Measurements from ENCODE around the gene BEND7. TPM values are rescaled to one million over a fixed set of nuclear protein-coding genes. Genes with fewer than 3 reads are reported as not detected.

The BEND7 gene
- polyA plus RNA-seq, 1 donor (not counting 4 experiments of a cell fraction or from before 2014, with no cell fraction given): 4.4 TPM

DNA sequence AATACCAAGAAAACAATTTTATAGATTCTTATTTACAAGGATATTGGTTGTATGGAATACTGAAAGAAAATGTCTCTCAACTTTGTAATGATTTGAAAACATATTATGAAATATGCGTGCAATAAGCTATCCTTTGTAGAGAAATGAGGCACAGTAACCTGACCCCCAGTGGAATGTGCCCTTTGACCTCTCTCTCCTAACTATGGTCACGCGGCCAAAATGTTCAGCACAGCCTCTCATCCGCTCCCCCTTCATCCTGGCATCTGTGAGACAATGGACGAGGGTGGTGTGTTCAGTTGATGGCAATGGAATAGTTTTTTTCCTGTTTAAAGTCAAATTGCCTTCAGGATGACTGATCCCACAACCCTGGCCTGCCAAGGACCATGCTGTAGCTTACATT, 13.3 kb downstream of the BEND7 start:
- Histone ChIP-seq H3K9ac (ENCODE audit: control insufficient read depth, extremely low read depth, insufficient read depth, low read length) (no peak overlapping the region), H4K20me1 (ENCODE audit: control insufficient read depth, extremely low read depth, insufficient read depth, low read length) (no peaks in the 10 kb centered on the region), H3K36me3 (ENCODE audit: control insufficient read depth in 2 of 2, extremely low read depth in 1 of 2, insufficient read depth in 2 of 2, low read length in 2 of 2) (peaks cover 0 to 1% of the 10 kb centered on the region in 2 experiments), H2AFZ (ENCODE audit: control insufficient read depth, low read length) (no peak overlapping the region), H3K27ac (ENCODE audit: control insufficient read depth, insufficient read depth, low read length) (no peak overlapping the region), H3K27me3 (ENCODE audit: control insufficient read depth, extremely low read depth, insufficient read depth, low read length) (no peaks in the 10 kb centered on the region), H3K4me2 (ENCODE audit: control insufficient read depth, extremely low read depth, insufficient read depth, low read depth, low read length) (no peak overlapping the region), H3K79me2 (ENCODE audit: control insufficient read depth, insufficient read depth, low read length) (no peaks in the 10 kb centered on the region), H3K4me1 (ENCODE audit: control insufficient read depth, extremely low read depth, insufficient read depth, low read length) (no peaks in the 10 kb centered on the region), H3K9me3 (ENCODE audit: control insufficient read depth, low read depth, low read length) (no peaks in the 10 kb centered on the region), H3K9me1 (ENCODE audit: control insufficient read depth, extremely low read depth, insufficient read depth, low read length) (no peaks in the 10 kb centered on the region), H3K4me3 (ENCODE audit: control insufficient read depth in 2 of 3, extremely low read depth in 1 of 3, insufficient read depth in 2 of 3, low read depth in 1 of 3, low read length in 3 of 3) (no peak overlapping the region)
- TF ChIP-seq, protein P1, sequence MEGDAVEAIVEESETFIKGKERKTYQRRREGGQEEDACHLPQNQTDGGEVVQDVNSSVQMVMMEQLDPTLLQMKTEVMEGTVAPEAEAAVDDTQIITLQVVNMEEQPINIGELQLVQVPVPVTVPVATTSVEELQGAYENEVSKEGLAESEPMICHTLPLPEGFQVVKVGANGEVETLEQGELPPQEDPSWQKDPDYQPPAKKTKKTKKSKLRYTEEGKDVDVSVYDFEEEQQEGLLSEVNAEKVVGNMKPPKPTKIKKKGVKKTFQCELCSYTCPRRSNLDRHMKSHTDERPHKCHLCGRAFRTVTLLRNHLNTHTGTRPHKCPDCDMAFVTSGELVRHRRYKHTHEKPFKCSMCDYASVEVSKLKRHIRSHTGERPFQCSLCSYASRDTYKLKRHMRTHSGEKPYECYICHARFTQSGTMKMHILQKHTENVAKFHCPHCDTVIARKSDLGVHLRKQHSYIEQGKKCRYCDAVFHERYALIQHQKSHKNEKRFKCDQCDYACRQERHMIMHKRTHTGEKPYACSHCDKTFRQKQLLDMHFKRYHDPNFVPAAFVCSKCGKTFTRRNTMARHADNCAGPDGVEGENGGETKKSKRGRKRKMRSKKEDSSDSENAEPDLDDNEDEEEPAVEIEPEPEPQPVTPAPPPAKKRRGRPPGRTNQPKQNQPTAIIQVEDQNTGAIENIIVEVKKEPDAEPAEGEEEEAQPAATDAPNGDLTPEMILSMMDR (optimal IDR thresholded peaks at IDR 0.05 in 1 of 3, IDR thresholded peaks at IDR 0.05 in 1 of 3, conservative IDR thresholded peaks at IDR 0.05 in 1 of 3; ENCODE audit: extremely low read depth in 1 of 3, insufficient read depth in 2 of 3, low read length in 3 of 3): no peak
- no peak for TF ChIP-seq EZH2 (IDR thresholded peaks at IDR 0.05; ENCODE audit: low read length)
- no peak for FAIRE-seq
- DNase-seq (ENCODE audit: low read depth, low spot score): no peak
- dilution Hi-C loops (cut with MboI; ENCODE audit: extremely low pct_ligation_motif_present, low sequenced_read_pairs): no loop called here

DNA sequence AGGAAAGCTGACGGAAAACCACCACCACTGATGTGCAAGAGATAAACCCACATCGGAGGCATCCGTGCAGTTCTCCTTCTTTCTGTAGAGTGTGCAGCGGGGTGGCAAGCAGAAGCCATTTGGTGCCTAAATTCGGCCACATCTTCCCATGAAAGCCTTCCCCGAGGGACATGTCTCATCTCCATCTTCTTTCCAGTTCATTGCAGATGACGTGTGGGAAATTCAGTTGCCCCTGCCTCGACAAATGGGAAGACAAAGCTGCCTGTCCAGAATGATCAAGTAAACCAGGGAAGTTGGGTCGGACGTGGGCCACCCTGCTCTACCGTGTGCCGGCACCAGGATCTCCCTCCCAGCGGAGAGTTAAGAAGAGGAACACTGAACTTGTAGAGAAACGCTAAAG, 14.5 kb downstream of the BEND7 start:
- H3K9me1 ChIP-seq (ENCODE audit: control insufficient read depth, extremely low read depth, insufficient read depth, low read length): no peaks in the 10 kb centered on the region
- peaks cover 0 to 1% of the 10 kb centered on the region in 2 experiments for H3K36me3 ChIP-seq (ENCODE audit: control insufficient read depth in 2 of 2, extremely low read depth in 1 of 2, insufficient read depth in 2 of 2, low read length in 2 of 2)
- DNase-seq (ENCODE audit: low read depth, low spot score) (no peak), FAIRE-seq (no peak)
- no peak overlapping the region for H3K4me2 ChIP-seq (ENCODE audit: control insufficient read depth, extremely low read depth, insufficient read depth, low read depth, low read length)
- H3K27ac ChIP-seq (ENCODE audit: control insufficient read depth, insufficient read depth, low read length): no peak overlapping the region
- H3K9ac ChIP-seq (ENCODE audit: control insufficient read depth, extremely low read depth, insufficient read depth, low read length): no peak overlapping the region
- H4K20me1 ChIP-seq (ENCODE audit: control insufficient read depth, extremely low read depth, insufficient read depth, low read length): no peaks in the 10 kb centered on the region
- TF ChIP-seq EZH2 (IDR thresholded peaks at IDR 0.05; ENCODE audit: low read length): no peak
- TF ChIP-seq, protein P1 (optimal IDR thresholded peaks at IDR 0.05 in 1 of 3, IDR thresholded peaks at IDR 0.05 in 1 of 3, conservative IDR thresholded peaks at IDR 0.05 in 1 of 3; ENCODE audit: extremely low read depth in 1 of 3, insufficient read depth in 2 of 3, low read length in 3 of 3): no peak
- H3K4me3 ChIP-seq (ENCODE audit: control insufficient read depth in 2 of 3, extremely low read depth in 1 of 3, insufficient read depth in 2 of 3, low read depth in 1 of 3, low read length in 3 of 3): no peak overlapping the region
- H3K27me3 ChIP-seq (ENCODE audit: control insufficient read depth, extremely low read depth, insufficient read depth, low read length): no peaks in the 10 kb centered on the region
- H3K4me1 ChIP-seq (ENCODE audit: control insufficient read depth, extremely low read depth, insufficient read depth, low read length): no peaks in the 10 kb centered on the region
- no peaks in the 10 kb centered on the region for H3K79me2 ChIP-seq (ENCODE audit: control insufficient read depth, insufficient read depth, low read length)
- H2AFZ ChIP-seq (ENCODE audit: control insufficient read depth, low read length): no peak overlapping the region
- dilution Hi-C loops (cut with MboI; ENCODE audit: extremely low pct_ligation_motif_present, low sequenced_read_pairs): no loop called here
- no peaks in the 10 kb centered on the region for H3K9me3 ChIP-seq (ENCODE audit: control insufficient read depth, low read depth, low read length)
